ENCODE measurements around the gene HPSE2.

HPSE2 gene

DNA sequence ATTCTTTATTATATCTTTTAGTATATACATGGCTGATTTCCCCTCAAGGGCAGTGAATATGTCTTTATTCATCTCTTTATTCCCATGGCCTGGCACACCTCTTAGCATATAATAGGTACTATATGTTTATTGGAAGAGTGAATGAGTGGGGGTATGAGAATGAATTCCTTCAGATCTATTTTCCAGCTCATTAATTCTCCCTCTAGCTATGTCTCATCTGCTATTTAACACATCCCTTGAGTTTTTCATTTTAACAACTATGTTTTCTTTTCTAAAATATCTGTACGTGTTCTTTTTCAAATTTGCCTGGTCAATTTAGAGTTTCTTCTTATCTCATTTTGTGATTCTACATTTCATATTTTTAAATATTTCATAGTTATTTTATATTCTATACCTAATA is 803.3 kb downstream of the HPSE2 start:
- no peak for DNase-seq (ENCODE audit: low spot score)

- no peak for DNase-seq (ENCODE audit: low spot score)
These were observed 804.6 kb downstream of the HPSE2 start for GRCh38 chr10:98431016-98431415.

GRCh38 chr10:98430427-98430826 is 805.2 kb downstream of the HPSE2 start:
- no peak for DNase-seq (ENCODE audit: low spot score)

DNA sequence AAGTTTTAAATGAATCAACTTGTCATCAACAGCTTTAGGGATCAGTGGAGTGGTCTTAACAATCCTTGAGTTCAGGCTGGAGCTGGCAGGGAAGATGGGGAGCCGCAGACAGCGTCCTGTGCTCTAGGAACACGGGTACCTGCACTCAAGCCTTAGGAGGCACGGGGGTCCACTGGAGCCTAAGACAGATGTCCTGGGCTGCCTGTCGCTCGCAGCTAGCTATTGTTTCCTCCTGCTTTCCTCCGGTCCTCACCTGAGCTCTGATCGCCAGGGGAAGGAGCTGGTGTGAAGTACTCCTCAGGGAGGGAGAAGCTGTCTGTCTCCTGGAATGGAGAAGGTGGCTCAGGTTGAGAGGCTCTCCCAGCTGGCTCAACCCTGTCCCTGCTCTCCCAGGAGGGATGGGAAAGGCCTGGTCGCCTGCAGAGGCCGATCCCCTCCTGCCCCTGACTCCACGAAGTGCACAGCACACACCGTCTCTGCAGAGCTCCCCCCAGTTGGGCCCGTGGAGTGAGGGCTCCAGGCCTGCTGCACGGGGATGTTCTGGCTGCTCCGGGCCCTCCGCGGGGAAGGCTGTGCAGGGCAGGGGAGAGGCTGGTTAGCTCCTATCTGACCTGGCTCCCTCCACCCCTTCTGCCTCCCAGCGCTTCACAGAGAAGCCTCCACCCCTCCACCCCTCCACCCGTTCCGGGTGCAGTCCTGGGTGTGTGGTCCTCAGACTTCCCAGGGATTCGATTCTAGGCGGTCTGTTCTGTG is 806.2 kb downstream of the HPSE2 start:
- DNase-seq (ENCODE audit: low spot score): no peak

DNA sequence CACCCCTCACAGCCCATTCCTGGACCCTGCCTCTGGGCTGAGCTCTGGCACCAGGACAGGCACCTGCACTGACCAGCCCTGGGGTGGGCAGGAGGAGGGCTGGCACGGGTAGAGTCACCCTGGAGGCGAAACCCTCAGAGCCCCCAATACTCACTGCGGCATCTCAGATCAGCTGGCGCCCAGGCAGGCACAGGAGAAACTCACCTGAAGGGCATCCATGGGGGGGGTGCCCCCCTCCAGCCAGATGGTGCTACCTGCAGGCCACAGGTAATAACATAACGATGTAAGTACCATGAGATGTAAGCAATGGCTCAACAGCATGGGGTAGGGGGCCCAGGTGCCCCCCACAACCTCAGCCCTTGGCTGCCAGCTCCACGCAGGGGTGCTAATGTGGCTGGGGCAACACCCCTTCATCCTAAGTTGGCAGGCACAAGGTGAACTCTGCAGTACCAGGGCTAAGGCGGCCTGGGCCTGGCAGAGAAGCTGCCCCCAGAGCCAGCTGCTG is 808.6 kb downstream of the HPSE2 start:
- no peak for DNase-seq (ENCODE audit: low spot score)

- DNase-seq (ENCODE audit: low spot score): no peak
These were observed 809.9 kb downstream of the HPSE2 start for GRCh38 chr10:98425511-98426352.

DNA sequence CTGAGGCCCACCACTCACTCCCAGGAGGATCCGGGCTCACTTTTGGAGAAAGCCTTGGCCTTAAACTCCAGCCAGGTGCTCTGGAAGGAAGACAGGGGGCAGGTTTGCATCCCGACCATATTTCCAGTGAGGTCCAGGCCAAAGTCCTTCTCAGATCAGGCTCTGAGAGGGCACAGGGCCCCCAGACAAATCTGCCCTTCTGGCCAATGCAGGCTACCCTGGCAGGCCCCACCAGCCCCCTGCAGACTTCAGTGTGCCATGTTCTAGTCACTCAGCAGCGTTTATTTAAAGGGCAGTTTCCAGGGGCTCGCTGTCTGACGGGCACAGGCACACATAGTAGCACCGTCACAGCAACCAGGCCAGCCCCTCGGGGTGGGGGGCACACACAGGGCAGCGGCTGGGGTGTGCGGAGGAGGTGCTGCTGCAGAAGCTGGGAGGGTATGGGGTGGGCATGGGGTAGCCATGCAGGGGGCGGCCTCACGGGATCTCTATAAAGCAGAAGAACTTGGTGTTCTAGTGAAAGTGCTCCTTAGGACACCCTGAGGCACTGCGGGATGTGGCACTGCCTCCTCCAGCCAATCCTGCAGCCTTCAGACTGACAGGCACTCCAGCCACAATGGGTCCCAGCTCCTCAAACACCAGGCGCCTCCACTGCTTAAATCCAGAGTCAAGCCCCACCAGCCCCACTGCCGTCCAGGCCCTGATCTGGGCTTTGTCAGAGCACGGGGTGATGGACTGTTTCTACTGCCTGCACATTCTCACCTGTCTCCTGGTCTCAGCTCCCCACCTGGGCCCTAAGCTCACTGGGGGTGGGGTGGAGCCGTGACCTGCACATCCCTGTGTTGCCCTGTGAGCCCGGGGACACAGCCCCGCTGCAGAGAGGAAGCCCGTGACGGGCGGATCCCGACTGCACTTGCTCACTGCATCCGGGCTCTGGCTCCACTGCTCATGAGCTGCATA is 811.1 kb downstream of the HPSE2 start:
- DNase-seq (ENCODE audit: low spot score): no peak

DNA sequence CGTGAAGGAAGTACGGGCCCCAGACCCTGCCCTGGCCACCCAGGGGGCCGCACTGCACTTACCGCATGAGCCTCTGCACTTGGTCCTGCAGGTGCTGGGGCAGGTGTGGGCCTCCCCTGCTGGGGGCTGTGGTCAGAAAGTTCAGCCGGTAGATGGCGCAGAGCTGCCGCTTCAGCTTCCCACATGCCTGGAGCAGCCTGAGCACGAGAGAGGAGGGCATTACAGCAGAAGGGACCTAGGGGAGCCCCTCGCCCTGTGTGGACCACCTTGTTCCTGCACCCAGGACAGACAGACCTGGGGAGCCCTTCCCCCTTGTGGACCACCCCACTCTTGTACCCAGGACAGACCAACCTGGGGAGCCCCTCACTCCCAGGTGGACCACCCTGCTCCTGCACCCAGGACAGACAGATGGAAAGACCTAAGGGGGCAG is 811.9 kb downstream of the HPSE2 start:
- no peak for DNase-seq (ENCODE audit: low spot score)

GRCh38 chr10:98422182-98422581 is 813.5 kb downstream of the HPSE2 start:
- no peak for DNase-seq (ENCODE audit: low spot score)

DNA sequence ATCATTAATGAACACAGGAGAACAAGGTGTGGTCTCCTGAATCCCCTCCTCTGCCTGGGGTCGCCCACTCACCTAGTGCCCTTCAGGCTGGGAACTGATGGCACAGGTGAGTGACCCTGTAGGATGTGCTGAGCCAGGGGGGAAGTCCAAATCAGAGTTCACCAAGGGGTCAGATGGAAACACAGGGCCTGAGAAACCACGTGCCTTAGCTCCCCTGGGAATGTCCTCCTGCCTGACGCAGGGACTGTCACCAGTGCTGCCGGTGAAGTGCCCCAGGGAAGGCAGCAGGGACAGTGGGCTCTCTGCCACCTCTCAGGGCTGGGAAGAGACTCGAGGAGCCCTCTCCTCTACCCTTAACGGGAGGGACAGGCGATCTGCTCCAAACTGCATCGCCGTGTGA is 814.9 kb downstream of the HPSE2 start:
- DNase-seq (ENCODE audit: low spot score): no peak

- no peak for DNase-seq (ENCODE audit: low spot score)
These were observed 816.0 kb downstream of the HPSE2 start for GRCh38 chr10:98419469-98420261.

DNA sequence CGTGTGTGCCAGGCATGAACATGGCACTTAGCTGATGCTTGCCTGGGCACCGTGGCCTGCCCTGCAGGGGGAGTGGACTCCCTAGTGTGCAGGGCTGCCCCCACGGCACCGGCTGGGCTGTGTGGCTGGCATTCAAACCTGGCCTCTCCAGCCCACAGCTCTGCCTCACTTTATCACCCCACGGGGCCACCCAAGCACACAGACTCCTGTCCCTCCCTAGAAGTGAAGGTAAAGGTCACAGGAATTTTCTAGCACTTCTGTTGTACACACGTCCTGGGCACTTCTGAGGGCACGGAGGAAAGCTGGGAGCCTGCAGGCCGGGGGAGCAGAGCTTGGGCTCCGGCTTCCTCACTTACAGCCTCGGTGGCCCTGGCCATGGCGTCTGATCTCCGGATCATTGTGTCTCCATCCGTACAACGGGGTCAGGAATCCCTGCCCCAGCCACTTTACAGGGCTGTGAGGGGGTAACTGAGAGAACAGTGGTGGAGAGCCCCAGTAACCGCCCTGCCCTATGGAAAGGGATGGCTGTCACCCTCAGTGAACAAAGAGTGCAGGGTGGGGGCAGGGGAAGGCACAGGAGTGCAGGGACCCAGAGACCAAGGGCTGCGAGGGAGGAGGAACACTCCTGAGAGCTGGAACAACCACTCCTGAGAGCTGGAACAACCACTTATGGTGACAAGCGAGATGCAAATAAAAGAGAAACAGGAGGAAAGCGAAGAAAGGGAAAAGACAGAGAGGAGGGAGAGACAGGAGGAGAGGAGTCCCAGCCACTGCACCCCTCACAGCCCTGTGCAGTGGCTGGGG is 816.8 kb downstream of the HPSE2 start:
- DNase-seq (ENCODE audit: low spot score): no peak

GRCh38 chr10:98417973-98418664 is 817.5 kb downstream of the HPSE2 start:
- DNase-seq (ENCODE audit: low spot score): no peak

DNA sequence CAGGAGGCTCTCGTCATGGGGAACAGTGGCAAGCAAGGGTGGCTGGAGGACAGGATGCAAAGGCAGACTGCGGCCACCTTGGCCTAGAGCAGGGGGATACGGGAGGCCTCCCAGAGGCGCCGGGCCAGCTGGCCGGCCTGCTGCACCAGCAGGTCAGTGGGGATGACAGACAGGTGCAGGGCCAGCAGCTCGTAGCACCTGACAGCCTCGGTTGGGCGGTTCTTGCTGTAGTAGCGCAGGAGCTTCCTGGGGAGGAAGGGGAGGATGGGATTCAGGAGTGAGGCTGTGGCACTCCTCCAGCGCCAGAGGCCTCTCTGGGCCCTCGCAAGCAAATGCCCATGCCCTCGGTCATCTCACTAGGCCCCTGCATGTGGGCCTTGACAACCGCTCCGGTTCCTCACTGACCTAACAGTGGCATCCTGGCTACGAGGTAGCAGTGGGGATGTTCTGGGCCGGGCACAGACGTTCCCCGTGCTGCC is 818.1 kb downstream of the HPSE2 start:
- DNase-seq (ENCODE audit: low spot score): no peak

GRCh38 chr10:98416606-98417388 is 818.9 kb downstream of the HPSE2 start:
- DNase-seq (ENCODE audit: low spot score): no peak

- DNase-seq (ENCODE audit: low spot score): no peak
These were observed 819.9 kb downstream of the HPSE2 start for GRCh38 chr10:98415731-98416119.

GRCh38 chr10:98414932-98415730 is 820.5 kb downstream of the HPSE2 start, which contains the start of gene PYROXD2:
TSS of gene PYROXD2 (minus strand) at chr10:98415182. CDS start at chr10:98415135, 47 bp downstream.
- DNase-seq (ENCODE audit: low spot score): peak; percentile 89

- no peak for DNase-seq (ENCODE audit: low spot score)
These were observed 821.1 kb downstream of the HPSE2 start for GRCh38 chr10:98414578-98414931.
